Cardiac fibroblast (primary cell): Measurements from ENCODE around the gene TOPBP1.

Source experiments
- DNase-seq, 2 donors: peaks; one replicate each; pipeline versions ENCODE4 v3.0.0 to v3.0.0-alpha.2; 2010; ENCODE audit warnings: low read depth in 2 of 2
- H3K4me3 ChIP-seq, 2 donors: replicated peaks in 1 of 2; 1 replicate in 1 of 2; 2 replicates in 1 of 2; pipeline ENCODE4 v1.5.1; 2011; ENCODE audit warnings: low read depth in 2 of 2, low read length in 2 of 2, mild to moderate bottlenecking in 2 of 2, moderate library complexity in 1 of 2
- CTCF ChIP-seq: IDR thresholded peaks from one replicate; pipeline ENCODE4 v1.5.1; 2011; ENCODE audit warnings: low read depth, mild to moderate bottlenecking, low read length, inconsistent platforms

TOPBP1 gene

GRCh38 chr3:133700351-133700750 lies 38.6 kb upstream of the TOPBP1 start:
- no peak for TF ChIP-seq CTCF
- H3K4me3 ChIP-seq, result no peak overlapping the region
- DNase-seq, result no peak

- H3K4me3 ChIP-seq, result no peak overlapping the region
- no peak for DNase-seq
- no peak for TF ChIP-seq CTCF
Observed at GRCh38 chr3:133699903-133700302, 38.2 kb upstream of the TOPBP1 start.

- TF ChIP-seq CTCF, result no peak
- DNase-seq, result no peak
- H3K4me3 ChIP-seq, result no peak overlapping the region
Observed at GRCh38 chr3:133699467-133699866, 37.7 kb upstream of the TOPBP1 start.

GRCh38 chr3:133697960-133698359 lies 36.2 kb upstream of the TOPBP1 start:
- no peak overlapping the region for H3K4me3 ChIP-seq
- no peak for TF ChIP-seq CTCF

GRCh38 chr3:133695560-133696171 lies 33.9 kb upstream of the TOPBP1 start:
- no peak overlapping the region for H3K4me3 ChIP-seq
- no peak for TF ChIP-seq CTCF
- no peak for DNase-seq

More at GRCh38 chr3:133697960-133698359, 36.2 kb upstream of the TOPBP1 start:
- DNase-seq, result no peak

- TF ChIP-seq CTCF, result no peak
- no peak for DNase-seq
- H3K4me3 ChIP-seq, result no peak overlapping the region
Observed at GRCh38 chr3:133694288-133695268, 32.8 kb upstream of the TOPBP1 start.
